ENCODE results near the gene NFATC2. TPM values are rescaled to one million over a fixed set of nuclear protein-coding genes. Genes with fewer than 3 reads are reported as not detected.
A peak's percentile ranks its signal among the peaks of the same experiment; 100 is the strongest.

Gene NFATC2
- total RNA-seq, 1 experiment from 2014 or later = 0.07 TPM

- no peak for DNase-seq (ENCODE audit: unreplicated experiment)
- Mint-ChIP-seq H3K27ac (ENCODE audit: low read depth, unreplicated experiment) (no peak overlapping the region), H3K4me1 (ENCODE audit: insufficient read depth, unreplicated experiment) (no peaks in the 10 kb centered on the region), H3K36me3 (ENCODE audit: insufficient read depth, unreplicated experiment) (no peaks in the 10 kb centered on the region), H3K9me3 (ENCODE audit: unreplicated experiment) (no peaks in the 10 kb centered on the region), H3K27me3 (ENCODE audit: insufficient read depth, unreplicated experiment) (no peaks in the 10 kb centered on the region), H3K4me3 (ENCODE audit: unreplicated experiment) (no peak overlapping the region)
- intact Hi-C loops (cut with micrococcal nuclease) = no loop called here
- no peak for TF ChIP-seq CTCF (IDR thresholded peaks at IDR 0.05; ENCODE audit: unreplicated experiment)
- CTCF ChIA-PET = interaction anchor here (0.9 to 3.6 kb wide), 4 partner anchors 19 to 241 kb away, joined by 3 to 17 read pairs (median 6); no protein-coding TSS in a partner anchor
- no TSS peak for BruUV-seq (replicated peaks)
- POLR2A ChIA-PET = interaction anchor here (0.7 kb wide), 1 partner anchor 413 kb away, joined by 4 read pairs; no protein-coding TSS in a partner anchor
These were observed 188.2 kb downstream of the NFATC2 start for GRCh38 chr20:51354191-51354768.

- H3K27ac Mint-ChIP-seq (ENCODE audit: low read depth, unreplicated experiment) = no peak overlapping the region
- no TSS peak for BruUV-seq (replicated peaks)
- no peak overlapping the region for H3K4me3 Mint-ChIP-seq (ENCODE audit: unreplicated experiment)
- no peaks in the 10 kb centered on the region for H3K27me3 Mint-ChIP-seq (ENCODE audit: insufficient read depth, unreplicated experiment)
- CTCF ChIA-PET = interaction anchor here (1.5 kb wide), 1 partner anchor 241 kb away, joined by 8 read pairs; no protein-coding TSS in a partner anchor
- POLR2A ChIA-PET = no interaction called here
- intact Hi-C loops (cut with micrococcal nuclease) = no loop called here
- DNase-seq (ENCODE audit: unreplicated experiment) = no peak
- TF ChIP-seq CTCF (IDR thresholded peaks at IDR 0.05; ENCODE audit: unreplicated experiment) = no peak
- H3K36me3 Mint-ChIP-seq (ENCODE audit: insufficient read depth, unreplicated experiment) = no peaks in the 10 kb centered on the region
- H3K9me3 Mint-ChIP-seq (ENCODE audit: unreplicated experiment) = no peaks in the 10 kb centered on the region
- no peaks in the 10 kb centered on the region for H3K4me1 Mint-ChIP-seq (ENCODE audit: insufficient read depth, unreplicated experiment)
These were observed 189.0 kb downstream of the NFATC2 start for GRCh38 chr20:51353491-51353890.

- Mint-ChIP-seq H3K36me3 (ENCODE audit: insufficient read depth, unreplicated experiment) (no peaks in the 10 kb centered on the region), H3K4me1 (ENCODE audit: insufficient read depth, unreplicated experiment) (no peaks in the 10 kb centered on the region), H3K27ac (ENCODE audit: low read depth, unreplicated experiment) (no peak overlapping the region), H3K4me3 (ENCODE audit: unreplicated experiment) (no peak overlapping the region), H3K27me3 (ENCODE audit: insufficient read depth, unreplicated experiment) (no peaks in the 10 kb centered on the region), H3K9me3 (ENCODE audit: unreplicated experiment) (no peaks in the 10 kb centered on the region)
- POLR2A ChIA-PET = no interaction called here
- CTCF ChIA-PET = interaction anchor here (1.7 kb wide), 1 partner anchor 20 kb away, joined by 3 read pairs; no protein-coding TSS in a partner anchor
- intact Hi-C loops (cut with micrococcal nuclease) = no loop called here
- DNase-seq (ENCODE audit: unreplicated experiment) = no peak
- TF ChIP-seq CTCF (IDR thresholded peaks at IDR 0.05; ENCODE audit: unreplicated experiment) = no peak
- no TSS peak for BruUV-seq (replicated peaks)
These were observed 189.7 kb downstream of the NFATC2 start for GRCh38 chr20:51352791-51353190.

- Mint-ChIP-seq H3K4me3 (ENCODE audit: unreplicated experiment) (no peak overlapping the region), H3K9me3 (ENCODE audit: unreplicated experiment) (no peaks in the 10 kb centered on the region), H3K27ac (ENCODE audit: low read depth, unreplicated experiment) (no peak overlapping the region), H3K36me3 (ENCODE audit: insufficient read depth, unreplicated experiment) (no peaks in the 10 kb centered on the region), H3K4me1 (ENCODE audit: insufficient read depth, unreplicated experiment) (peaks cover 3% of the 10 kb centered on the region), H3K27me3 (ENCODE audit: insufficient read depth, unreplicated experiment) (no peaks in the 10 kb centered on the region)
- intact Hi-C loops (cut with micrococcal nuclease) = no loop called here
- POLR2A ChIA-PET = interaction anchor here (0.5 to 0.9 kb wide), 3 partner anchors 23 to 846 kb away, joined by 3 to 6 read pairs (median 3); no protein-coding TSS in a partner anchor
- CTCF ChIA-PET = interaction anchor here (0.7 to 2.8 kb wide), 6 partner anchors 22 to 363 kb away, joined by 3 to 12 read pairs (median 4); no protein-coding TSS in a partner anchor
- no TSS peak for BruUV-seq (replicated peaks)
- no peak for TF ChIP-seq CTCF (IDR thresholded peaks at IDR 0.05; ENCODE audit: unreplicated experiment)
- DNase-seq (ENCODE audit: unreplicated experiment) = peak; percentile 70
These were observed 191.4 kb downstream of the NFATC2 start for GRCh38 chr20:51350941-51351631.
